Body of pancreas (tissue), 4 donors: ENCODE data around the gene ZSCAN2.

ENCODE experiments used
- CTCF ChIP-seq, 7 experiments: fragments of 450-650 bp in 4 of 7; fragments of 200-600 bp in 3 of 7; sonication (generic) in 3 of 7; IDR thresholded peaks; one replicate each; pipeline ENCODE4 v1.5.1; 2016 to 2019; ENCODE audit warnings: antibody characterized with exemption in 7 of 7
- POLR2A ChIP-seq, 3 donors: fragments of 450-650 bp; IDR thresholded peaks; one replicate each; pipeline ENCODE4 v1.6.1; 2016; ENCODE audit warnings: antibody characterized with exemption in 3 of 3, mild to moderate bottlenecking in 2 of 3

- TF ChIP-seq CTCF (IDR thresholded peaks at IDR 0.05) (no peak), POLR2A (IDR thresholded peaks at IDR 0.05) (no peak)
These were observed 24.3 kb downstream of the ZSCAN2 start for GRCh38 chr15:84625123-84625522.
